ENCODE data around the gene SGTA.

The SGTA gene

GRCh38 chr19:2767688-2768087 lies 15.4 kb downstream of the SGTA start (continued):
- TF ChIP-seq ZNF692 (tag by site-specific recombination; IDR thresholded peaks at IDR 0.05) (no peak), ZNF670 (tag by site-specific recombination; IDR thresholded peaks at IDR 0.05; ENCODE audit: low read depth) (no peak), ZNF324 (tag by site-specific recombination; IDR thresholded peaks at IDR 0.05) (no peak), ZSCAN30 (tag by site-specific recombination; IDR thresholded peaks at IDR 0.05) (no peak)
- TF ChIP-seq, protein P1, sequence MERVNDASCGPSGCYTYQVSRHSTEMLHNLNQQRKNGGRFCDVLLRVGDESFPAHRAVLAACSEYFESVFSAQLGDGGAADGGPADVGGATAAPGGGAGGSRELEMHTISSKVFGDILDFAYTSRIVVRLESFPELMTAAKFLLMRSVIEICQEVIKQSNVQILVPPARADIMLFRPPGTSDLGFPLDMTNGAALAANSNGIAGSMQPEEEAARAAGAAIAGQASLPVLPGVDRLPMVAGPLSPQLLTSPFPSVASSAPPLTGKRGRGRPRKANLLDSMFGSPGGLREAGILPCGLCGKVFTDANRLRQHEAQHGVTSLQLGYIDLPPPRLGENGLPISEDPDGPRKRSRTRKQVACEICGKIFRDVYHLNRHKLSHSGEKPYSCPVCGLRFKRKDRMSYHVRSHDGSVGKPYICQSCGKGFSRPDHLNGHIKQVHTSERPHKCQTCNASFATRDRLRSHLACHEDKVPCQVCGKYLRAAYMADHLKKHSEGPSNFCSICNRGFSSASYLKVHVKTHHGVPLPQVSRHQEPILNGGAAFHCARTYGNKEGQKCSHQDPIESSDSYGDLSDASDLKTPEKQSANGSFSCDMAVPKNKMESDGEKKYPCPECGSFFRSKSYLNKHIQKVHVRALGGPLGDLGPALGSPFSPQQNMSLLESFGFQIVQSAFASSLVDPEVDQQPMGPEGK (tag by site-specific recombination; IDR thresholded peaks at IDR 0.05): no peak

GRCh38 chr19:2766594-2767372 lies 16.3 kb downstream of the SGTA start:
- Histone ChIP-seq H3K27ac (ENCODE audit: extremely low read depth, low read depth, low read length) (no peak overlapping the region), H3K4me3 (ENCODE audit: low read depth, low read length) (no peak overlapping the region), H3K9me3 (ENCODE audit: control insufficient read depth, insufficient read depth, low read depth, low read length) (no peaks in the 10 kb centered on the region), H3K4me1 (ENCODE audit: control insufficient read depth, insufficient read depth, low read length) (no peaks in the 10 kb centered on the region), H3K36me3 (ENCODE audit: control insufficient read depth in 2 of 2, insufficient read depth in 1 of 2, low read length in 2 of 2) (peaks cover 21 to 87% of the 10 kb centered on the region in 2 experiments)
- POLR2A ChIA-PET: interaction anchor here (0.7 kb wide), 1 partner anchor 725 kb away, joined by 3 read pairs; no protein-coding TSS in a partner anchor
- CTCF ChIA-PET: no interaction called here
- no peak for TF ChIP-seq ZNF175 (tag by site-specific recombination; IDR thresholded peaks at IDR 0.05)
- TF ChIP-seq ZNF514 (tag by site-specific recombination; IDR thresholded peaks at IDR 0.05): no peak
- TF ChIP-seq OSR2 (tag by site-specific recombination; IDR thresholded peaks at IDR 0.05): no peak
- TF ChIP-seq, protein P2, sequence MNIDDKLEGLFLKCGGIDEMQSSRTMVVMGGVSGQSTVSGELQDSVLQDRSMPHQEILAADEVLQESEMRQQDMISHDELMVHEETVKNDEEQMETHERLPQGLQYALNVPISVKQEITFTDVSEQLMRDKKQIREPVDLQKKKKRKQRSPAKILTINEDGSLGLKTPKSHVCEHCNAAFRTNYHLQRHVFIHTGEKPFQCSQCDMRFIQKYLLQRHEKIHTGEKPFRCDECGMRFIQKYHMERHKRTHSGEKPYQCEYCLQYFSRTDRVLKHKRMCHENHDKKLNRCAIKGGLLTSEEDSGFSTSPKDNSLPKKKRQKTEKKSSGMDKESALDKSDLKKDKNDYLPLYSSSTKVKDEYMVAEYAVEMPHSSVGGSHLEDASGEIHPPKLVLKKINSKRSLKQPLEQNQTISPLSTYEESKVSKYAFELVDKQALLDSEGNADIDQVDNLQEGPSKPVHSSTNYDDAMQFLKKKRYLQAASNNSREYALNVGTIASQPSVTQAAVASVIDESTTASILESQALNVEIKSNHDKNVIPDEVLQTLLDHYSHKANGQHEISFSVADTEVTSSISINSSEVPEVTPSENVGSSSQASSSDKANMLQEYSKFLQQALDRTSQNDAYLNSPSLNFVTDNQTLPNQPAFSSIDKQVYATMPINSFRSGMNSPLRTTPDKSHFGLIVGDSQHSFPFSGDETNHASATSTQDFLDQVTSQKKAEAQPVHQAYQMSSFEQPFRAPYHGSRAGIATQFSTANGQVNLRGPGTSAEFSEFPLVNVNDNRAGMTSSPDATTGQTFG (tag by site-specific recombination; IDR thresholded peaks at IDR 0.05; ENCODE audit: borderline replicate concordance): no peak
- no peak for TF ChIP-seq ATF2 (tag by site-specific recombination; IDR thresholded peaks at IDR 0.05; ENCODE audit: low read depth)
- no peak for TF ChIP-seq ZNF639 (tag by site-specific recombination; IDR thresholded peaks at IDR 0.05)

- TF ChIP-seq, protein P1 (tag by site-specific recombination; IDR thresholded peaks at IDR 0.05): no peak
- TF ChIP-seq ZNF558 (tag by site-specific recombination; IDR thresholded peaks at IDR 0.05): no peak
- TF ChIP-seq ZNF76 (tag by site-specific recombination; IDR thresholded peaks at IDR 0.05; ENCODE audit: borderline replicate concordance, low read depth): no peak
- no peak for TF ChIP-seq EGR2 (tag by site-specific recombination; IDR thresholded peaks at IDR 0.05; ENCODE audit: low read depth)
- TF ChIP-seq, protein P3, sequence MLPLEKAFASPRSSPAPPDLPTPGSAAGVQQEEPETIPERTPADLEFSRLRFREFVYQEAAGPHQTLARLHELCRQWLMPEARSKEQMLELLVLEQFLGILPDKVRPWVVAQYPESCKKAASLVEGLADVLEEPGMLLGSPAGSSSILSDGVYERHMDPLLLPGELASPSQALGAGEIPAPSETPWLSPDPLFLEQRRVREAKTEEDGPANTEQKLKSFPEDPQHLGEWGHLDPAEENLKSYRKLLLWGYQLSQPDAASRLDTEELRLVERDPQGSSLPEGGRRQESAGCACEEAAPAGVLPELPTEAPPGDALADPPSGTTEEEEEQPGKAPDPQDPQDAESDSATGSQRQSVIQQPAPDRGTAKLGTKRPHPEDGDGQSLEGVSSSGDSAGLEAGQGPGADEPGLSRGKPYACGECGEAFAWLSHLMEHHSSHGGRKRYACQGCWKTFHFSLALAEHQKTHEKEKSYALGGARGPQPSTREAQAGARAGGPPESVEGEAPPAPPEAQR (tag by site-specific recombination; IDR thresholded peaks at IDR 0.05): no peak
- TF ChIP-seq ZNF132 (tag by site-specific recombination; IDR thresholded peaks at IDR 0.05; ENCODE audit: borderline replicate concordance): no peak
- POLR2A ChIA-PET: no interaction called here
- Histone ChIP-seq H3K4me3 (ENCODE audit: low read depth, low read length) (no peak overlapping the region), H3K4me1 (ENCODE audit: control insufficient read depth, insufficient read depth, low read length) (no peaks in the 10 kb centered on the region), H3K27ac (ENCODE audit: extremely low read depth, low read depth, low read length) (no peak overlapping the region), H3K9me3 (ENCODE audit: control insufficient read depth, insufficient read depth, low read depth, low read length) (no peaks in the 10 kb centered on the region), H3K36me3 (ENCODE audit: control insufficient read depth in 2 of 2, insufficient read depth in 1 of 2, low read length in 2 of 2) (peaks cover 21 to 92% of the 10 kb centered on the region in 2 experiments)
- CTCF ChIA-PET: no interaction called here
Measured at GRCh38 chr19:2765376-2765775, 17.7 kb downstream of the SGTA start.
